A549 treated with DMSO at 1 μM for 4 hours (cell line): ENCODE data around the gene SLMAP. TPM values are rescaled to one million over a fixed set of nuclear protein-coding genes. Genes with fewer than 3 reads are reported as not detected.

Experiments used
- total RNA-seq: library from RNA; stranded (reverse); fragments of 200-300 nt; extraction: Qiagen RNA extraction; gene quantifications from 5 replicates; pipeline ENCODE4 v1.2.3, GENCODE V29; 2022; ENCODE audit warnings: low read depth

SLMAP gene, protein sequence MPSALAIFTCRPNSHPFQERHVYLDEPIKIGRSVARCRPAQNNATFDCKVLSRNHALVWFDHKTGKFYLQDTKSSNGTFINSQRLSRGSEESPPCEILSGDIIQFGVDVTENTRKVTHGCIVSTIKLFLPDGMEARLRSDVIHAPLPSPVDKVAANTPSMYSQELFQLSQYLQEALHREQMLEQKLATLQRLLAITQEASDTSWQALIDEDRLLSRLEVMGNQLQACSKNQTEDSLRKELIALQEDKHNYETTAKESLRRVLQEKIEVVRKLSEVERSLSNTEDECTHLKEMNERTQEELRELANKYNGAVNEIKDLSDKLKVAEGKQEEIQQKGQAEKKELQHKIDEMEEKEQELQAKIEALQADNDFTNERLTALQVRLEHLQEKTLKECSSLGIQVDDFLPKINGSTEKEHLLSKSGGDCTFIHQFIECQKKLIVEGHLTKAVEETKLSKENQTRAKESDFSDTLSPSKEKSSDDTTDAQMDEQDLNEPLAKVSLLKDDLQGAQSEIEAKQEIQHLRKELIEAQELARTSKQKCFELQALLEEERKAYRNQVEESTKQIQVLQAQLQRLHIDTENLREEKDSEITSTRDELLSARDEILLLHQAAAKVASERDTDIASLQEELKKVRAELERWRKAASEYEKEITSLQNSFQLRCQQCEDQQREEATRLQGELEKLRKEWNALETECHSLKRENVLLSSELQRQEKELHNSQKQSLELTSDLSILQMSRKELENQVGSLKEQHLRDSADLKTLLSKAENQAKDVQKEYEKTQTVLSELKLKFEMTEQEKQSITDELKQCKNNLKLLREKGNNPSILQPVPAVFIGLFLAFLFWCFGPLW
- 19.7 to 29.5 TPM (median 26.2 TPM) in 5 replicates for total RNA-seq

DNA sequence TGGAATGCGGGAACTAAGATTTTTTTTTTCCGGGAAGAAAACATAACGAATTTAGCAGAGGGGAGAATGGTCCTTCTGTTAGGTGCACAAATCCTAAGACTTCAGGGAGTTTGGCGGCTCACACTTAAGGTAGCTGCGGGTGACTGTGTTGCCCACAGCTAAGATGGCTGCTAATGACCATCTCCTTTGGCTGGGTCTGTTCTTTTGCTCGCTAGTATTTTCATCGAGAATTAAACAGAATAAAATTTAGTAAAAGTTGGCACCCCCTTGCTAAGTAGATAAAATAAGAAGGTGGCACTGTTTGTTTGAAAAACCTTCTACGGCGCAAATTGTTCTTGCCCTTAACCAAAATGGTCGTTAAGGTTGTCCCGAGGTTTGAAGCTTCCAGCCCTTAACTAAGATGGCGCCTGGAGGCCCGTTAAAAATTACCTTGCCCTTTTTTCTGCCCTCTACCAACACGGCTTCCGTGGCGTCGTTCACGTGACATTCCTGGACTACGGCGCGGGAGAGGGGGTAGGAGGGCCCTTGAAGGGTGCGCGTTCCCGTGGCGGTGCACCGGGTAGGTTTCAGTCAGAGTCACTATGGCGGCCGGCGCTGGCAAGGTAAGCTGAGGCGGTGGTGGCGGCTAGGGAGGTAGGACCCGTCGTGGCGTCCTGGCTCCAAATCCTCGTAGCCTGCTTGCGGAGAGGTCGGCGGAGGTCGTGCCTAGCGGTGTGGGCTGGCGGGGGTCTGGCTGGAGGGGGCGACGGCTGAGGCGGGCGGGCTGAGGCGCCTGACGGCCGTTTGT, at the start of gene SLMAP:
TSS of gene SLMAP (plus strand) at position 569 of the 787 bp plus-strand sequence. CDS start 1,343 bp downstream, outside the sequence.

Other genes starting within 250 kb of the SLMAP start
- 0.07 to 0.12 TPM (median 0.09 TPM) in 4 of 5 replicates, not detected in the other for gene DNAH12, start 212.0 kb upstream of the SLMAP start, total RNA-seq
- 15.4 to 17.7 TPM (median 17.1 TPM) in 5 replicates for gene PDE12, start 200.0 kb upstream of the SLMAP start, total RNA-seq
- gene ARF4, start 159.0 kb upstream of the SLMAP start, total RNA-seq, result 174 to 198 TPM (median 181 TPM) in 5 replicates
- gene DENND6A, start 63.2 kb upstream of the SLMAP start, total RNA-seq, result 5.9 to 9.0 TPM (median 8.2 TPM) in 5 replicates